ENCODE measurements around the gene PITPNB. TPM values are rescaled to one million over a fixed set of nuclear protein-coding genes. Genes with fewer than 3 reads are reported as not detected.
A peak's percentile ranks its signal among the peaks of the same experiment; 100 is the strongest.

PITPNB gene
- total and polyA plus RNA-seq, 2 donors from 2014 or later = 23.7 to 72.0 TPM

DNA sequence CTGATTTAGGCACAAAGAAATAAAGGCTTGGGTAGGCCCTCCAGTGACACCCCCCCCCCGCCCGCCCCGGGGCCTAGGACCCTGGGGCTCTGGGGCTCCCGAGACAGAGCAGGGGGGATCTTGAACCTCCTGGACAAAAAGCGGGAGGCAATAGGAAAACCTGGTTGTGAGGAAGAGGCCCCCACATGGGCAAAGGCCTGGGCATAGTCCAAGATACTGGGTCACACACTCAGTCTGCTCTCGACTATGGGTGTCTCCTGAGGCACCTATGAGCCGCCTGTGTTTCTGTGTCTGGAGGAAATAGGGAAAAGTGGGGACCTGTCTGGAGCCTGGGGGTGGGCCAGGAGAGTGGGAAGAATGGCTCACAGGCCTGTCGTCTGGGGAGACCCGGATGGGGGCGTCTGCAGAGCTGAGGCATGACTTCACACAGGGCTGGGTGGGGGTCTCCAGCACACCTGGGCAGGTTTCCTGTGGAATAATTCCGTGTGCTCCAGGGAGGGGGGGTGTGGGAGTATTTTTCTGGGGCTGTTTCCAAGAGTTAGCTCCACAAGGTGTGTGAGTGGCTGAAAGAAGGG, 115.1 kb downstream of the PITPNB start:
- no peak for FAIRE-seq
- Histone ChIP-seq H3K4me3 (ENCODE audit: low read length in 3 of 3) (no peak overlapping the region), H3K4me1 (ENCODE audit: control insufficient read depth in 2 of 3, insufficient read depth in 2 of 3, low read depth in 1 of 3, low read length in 3 of 3) (peaks cover 0 to 8% (median 0%) of the 10 kb centered on the region in 3 donors), H3K27me3 (ENCODE audit: control insufficient read depth, insufficient read depth, low read length) (peaks cover 3% of the 10 kb centered on the region), H3K9ac (ENCODE audit: low read length in 3 of 3) (no peak overlapping the region), H3K36me3 (ENCODE audit: control insufficient read depth in 2 of 3, insufficient read depth in 3 of 3, low read length in 3 of 3) (no peaks in the 10 kb centered on the region), H3K9me3 (ENCODE audit: control insufficient read depth in 2 of 3, insufficient read depth in 1 of 3, low read length in 3 of 3) (no peaks in the 10 kb centered on the region), H3K27ac (ENCODE audit: low read depth in 2 of 2, low read length in 2 of 2) (no peak overlapping the region)
- intact Hi-C loops (cut with DNase I) = no loop called here
- TF ChIP-seq CTCF (IDR thresholded peaks at IDR 0.05; ENCODE audit: borderline replicate concordance, extremely low read depth, insufficient read depth) = no peak
- DNase-seq = peak in 1 of 5 donors; percentile 71

DNA sequence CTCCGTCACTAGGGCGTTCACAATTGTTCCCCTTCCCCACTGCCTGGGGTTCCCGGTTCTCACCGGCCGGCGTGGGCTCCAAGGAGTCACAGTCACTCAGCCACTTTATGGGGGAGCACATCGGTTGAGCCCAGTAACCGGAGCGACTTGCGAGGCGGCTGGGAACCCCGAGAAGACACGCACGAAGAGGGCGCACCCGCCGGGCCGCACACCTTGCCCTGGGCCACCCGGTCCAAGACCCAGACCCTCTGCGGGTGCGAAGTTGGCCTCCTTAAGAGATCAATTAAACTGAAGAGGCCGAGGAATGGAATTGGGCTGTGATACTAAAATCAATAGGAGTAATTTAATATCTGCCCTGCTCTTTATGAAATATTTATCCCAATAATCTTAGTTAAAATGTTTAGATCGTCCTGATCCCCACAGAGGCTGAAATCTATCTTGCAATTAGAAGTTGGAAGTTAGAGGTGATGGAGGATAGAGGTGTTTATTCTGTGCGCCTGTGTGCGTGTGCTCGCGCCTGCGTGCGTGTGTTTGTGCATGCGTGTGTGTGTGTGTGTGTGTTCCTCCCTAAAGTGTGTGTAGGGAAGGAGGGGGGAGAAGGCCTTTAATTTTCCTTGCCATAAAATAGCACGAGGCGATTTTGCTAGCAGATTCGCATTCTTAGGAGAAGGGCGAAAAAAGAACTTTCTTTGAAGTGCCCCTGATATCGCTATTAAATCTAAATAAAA, 116.5 kb downstream of the PITPNB start:
- Histone ChIP-seq H3K36me3 (ENCODE audit: control insufficient read depth in 2 of 3, insufficient read depth in 3 of 3, low read length in 3 of 3) (no peaks in the 10 kb centered on the region), H3K9me3 (ENCODE audit: control insufficient read depth in 2 of 3, insufficient read depth in 1 of 3, low read length in 3 of 3) (no peaks in the 10 kb centered on the region), H3K27ac (ENCODE audit: low read depth in 2 of 2, low read length in 2 of 2) (no peak overlapping the region), H3K4me1 (ENCODE audit: control insufficient read depth in 2 of 3, insufficient read depth in 2 of 3, low read depth in 1 of 3, low read length in 3 of 3) (peaks cover 0 to 8% (median 0%) of the 10 kb centered on the region in 3 donors), H3K9ac (ENCODE audit: low read length in 3 of 3) (peak overlapping the region in 1 of 3 donors; percentile 34), H3K4me3 (ENCODE audit: low read length in 3 of 3) (peak overlapping the region; percentile 3 to 56 (median 39)), H3K27me3 (ENCODE audit: control insufficient read depth, insufficient read depth, low read length) (peaks cover 3% of the 10 kb centered on the region)
- no peak for TF ChIP-seq CTCF (IDR thresholded peaks at IDR 0.05; ENCODE audit: borderline replicate concordance, extremely low read depth, insufficient read depth)
- DNase-seq (peak in 2 of 5 donors; percentile 8 to 41), FAIRE-seq (no peak)
- intact Hi-C loops (cut with DNase I) = no loop called here

Small RNAs within 50 kb of the gene (microRNA-seq; reads per million reads assigned to microRNA genes)
- gene MIR3199-1 (not detected), gene MIR3199-2 (not detected)

Other genes starting within 250 kb of the PITPNB start
- 3.2 TPM for gene MN1, start 117.5 kb downstream of the PITPNB start, total RNA-seq
- 0.92 TPM for gene MN1, start 117.5 kb downstream of the PITPNB start, polyA plus RNA-seq (ENCODE audit: insufficient read depth, low read depth, low replicate concordance)

Measured in kidney (tissue), 14 donors.